ENCODE results near the gene MCM6. TPM values are rescaled to one million over a fixed set of nuclear protein-coding genes. Genes with fewer than 3 reads are reported as not detected.

The MCM6 gene
- total RNA-seq, 1 experiment from 2014 or later = 113 TPM

DNA sequence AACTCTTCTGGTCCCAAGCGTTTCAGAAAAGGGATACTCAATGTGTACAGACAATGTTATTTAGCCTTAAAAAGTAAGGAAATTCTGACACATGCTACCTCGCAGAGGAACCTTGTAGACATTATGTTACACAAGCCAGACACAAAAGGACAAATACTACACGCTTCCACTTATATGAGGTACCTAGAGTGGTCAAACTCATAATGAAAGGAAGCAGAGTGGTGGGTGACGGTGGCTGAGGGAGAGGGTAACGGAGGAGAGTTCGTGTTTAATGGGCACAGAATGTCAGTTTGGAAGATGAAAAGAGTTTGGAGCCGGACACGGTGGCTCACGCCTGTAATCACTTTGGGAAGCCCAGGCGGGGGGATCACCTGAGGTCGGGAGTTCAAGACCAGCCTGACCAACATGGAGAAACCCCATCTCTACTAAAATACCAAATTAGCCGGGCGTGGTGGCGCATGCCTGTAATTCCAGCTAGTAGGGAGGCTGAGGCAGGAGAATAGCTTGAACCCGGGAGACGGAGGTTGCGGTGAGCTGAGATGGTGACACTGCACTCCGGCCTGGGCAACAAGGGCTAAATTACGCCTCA, 1.4 kb downstream of the MCM6 start:
- DNase-seq = no peak
- Histone ChIP-seq H3K27me3 (ENCODE audit: insufficient read depth, low read length) (no peaks in the 10 kb centered on the region), H3K79me1 (ENCODE audit: insufficient read depth, low read depth, low read length, poor library complexity, severe bottlenecking) (peaks cover 7% of the 10 kb centered on the region), H3K4me2 (ENCODE audit: insufficient read depth, insufficient read length, low read length) (peak overlapping the region; percentile 55), H3K9me3 (ENCODE audit: control insufficient read depth, low read depth, low read length) (no peaks in the 10 kb centered on the region), H3K18ac (ENCODE audit: insufficient read length, low read depth, low read length) (no peak overlapping the region), H4K91ac (ENCODE audit: insufficient read length, low read depth, low read length) (no peak overlapping the region), H2BK5ac (ENCODE audit: insufficient read length, low read length) (no peak overlapping the region), H3K9ac (ENCODE audit: extremely low read depth, insufficient read length, low read length) (peak overlapping the region; percentile 92), H3K4ac (ENCODE audit: low read depth, low read length) (no peak overlapping the region), H4K20me1 (ENCODE audit: control insufficient read depth, insufficient read depth, insufficient read length) (no peaks in the 10 kb centered on the region), H2BK12ac (ENCODE audit: insufficient read length, low read depth, low read length) (no peak overlapping the region), H4K8ac (replicated peaks; ENCODE audit: insufficient read length, low read depth, low read length) (no peak overlapping the region), H3T11ph (ENCODE audit: low read length) (no peak overlapping the region), H3K14ac (ENCODE audit: insufficient read depth, low read length) (no peak overlapping the region), H4K5ac (ENCODE audit: insufficient read length, low read depth, low read length) (no peak overlapping the region), H3K79me2 (ENCODE audit: insufficient read depth, low read length) (peaks cover 16% of the 10 kb centered on the region; the same call in 1 of the 2 replicates), H3K23me2 (ENCODE audit: insufficient read length, low read depth, low read length, poor library complexity, severe bottlenecking) (peaks cover 10% of the 10 kb centered on the region), H3K27ac (ENCODE audit: insufficient read length, low read depth, low read length) (no peak overlapping the region), H2BK15ac (ENCODE audit: low read depth, low read length) (no peak overlapping the region), H3K23ac (ENCODE audit: insufficient read length, low read depth, low read length) (no peak overlapping the region), H2BK20ac (ENCODE audit: low read depth, low read length, poor library complexity, severe bottlenecking) (no peak overlapping the region), H2BK120ac (ENCODE audit: low read depth, low read length, poor library complexity, severe bottlenecking) (no peak overlapping the region), H2AK5ac (ENCODE audit: insufficient read length, low read length) (no peak overlapping the region), H2AFZ (ENCODE audit: low read length) (no peak overlapping the region), H3K4me1 (ENCODE audit: insufficient read depth, low read length) (no peaks in the 10 kb centered on the region), H3K56ac (ENCODE audit: insufficient read length, low read depth, low read length) (no peak overlapping the region)
- H3K36me3 Mint-ChIP-seq (ENCODE audit: insufficient read depth in 1 of 3, low read depth in 3 of 3) = peaks cover 28 to 47% (median 46%) of the 10 kb centered on the region in 3 experiments
- WGBS (ENCODE audit: extremely low coverage, insufficient read length, low lambda C conversion rate) = no CpG with 5 or more reads among the region's 19 CpGs
- H3K4me3 Mint-ChIP-seq = peak overlapping the region; percentile 85 to 90
- TF ChIP-seq, protein P1, sequence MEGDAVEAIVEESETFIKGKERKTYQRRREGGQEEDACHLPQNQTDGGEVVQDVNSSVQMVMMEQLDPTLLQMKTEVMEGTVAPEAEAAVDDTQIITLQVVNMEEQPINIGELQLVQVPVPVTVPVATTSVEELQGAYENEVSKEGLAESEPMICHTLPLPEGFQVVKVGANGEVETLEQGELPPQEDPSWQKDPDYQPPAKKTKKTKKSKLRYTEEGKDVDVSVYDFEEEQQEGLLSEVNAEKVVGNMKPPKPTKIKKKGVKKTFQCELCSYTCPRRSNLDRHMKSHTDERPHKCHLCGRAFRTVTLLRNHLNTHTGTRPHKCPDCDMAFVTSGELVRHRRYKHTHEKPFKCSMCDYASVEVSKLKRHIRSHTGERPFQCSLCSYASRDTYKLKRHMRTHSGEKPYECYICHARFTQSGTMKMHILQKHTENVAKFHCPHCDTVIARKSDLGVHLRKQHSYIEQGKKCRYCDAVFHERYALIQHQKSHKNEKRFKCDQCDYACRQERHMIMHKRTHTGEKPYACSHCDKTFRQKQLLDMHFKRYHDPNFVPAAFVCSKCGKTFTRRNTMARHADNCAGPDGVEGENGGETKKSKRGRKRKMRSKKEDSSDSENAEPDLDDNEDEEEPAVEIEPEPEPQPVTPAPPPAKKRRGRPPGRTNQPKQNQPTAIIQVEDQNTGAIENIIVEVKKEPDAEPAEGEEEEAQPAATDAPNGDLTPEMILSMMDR (conservative IDR thresholded peaks at IDR 0.05) = no peak
- H3K27me3 Mint-ChIP-seq (ENCODE audit: low read depth) = no peaks in the 10 kb centered on the region
- 0 out of 7 replicates have a peak overlapping the region, but pooled peaks of 1 of the 3 experiments have one; percentile 0 for H3K27ac Mint-ChIP-seq
- peaks cover 23 to 30% of the 10 kb centered on the region in 2 experiments for H3K4me1 Mint-ChIP-seq
- H3K9me3 Mint-ChIP-seq = no peaks in the 10 kb centered on the region

Measured in H9 (cell line).